A172 (cell line): Measurements from ENCODE around the gene SECTM1. TPM values are rescaled to one million over a fixed set of nuclear protein-coding genes. Genes with fewer than 3 reads are reported as not detected.

Experiments used
- DNase-seq: peaks from one replicate; pipeline ENCODE4 v3.0.0-alpha.2; 2015; ENCODE audit warnings: low spot score
- total RNA-seq: library from RNA; depleted of rRNA; stranded (reverse); fragments of >200 nt; shearing (Covaris generic); gene quantifications from 2 replicates; pipeline ENCODE4 v1.2.3, GENCODE V29; 2014

Gene SECTM1
- total RNA-seq, 1 experiment from 2014 or later: 1.2 TPM

DNA sequence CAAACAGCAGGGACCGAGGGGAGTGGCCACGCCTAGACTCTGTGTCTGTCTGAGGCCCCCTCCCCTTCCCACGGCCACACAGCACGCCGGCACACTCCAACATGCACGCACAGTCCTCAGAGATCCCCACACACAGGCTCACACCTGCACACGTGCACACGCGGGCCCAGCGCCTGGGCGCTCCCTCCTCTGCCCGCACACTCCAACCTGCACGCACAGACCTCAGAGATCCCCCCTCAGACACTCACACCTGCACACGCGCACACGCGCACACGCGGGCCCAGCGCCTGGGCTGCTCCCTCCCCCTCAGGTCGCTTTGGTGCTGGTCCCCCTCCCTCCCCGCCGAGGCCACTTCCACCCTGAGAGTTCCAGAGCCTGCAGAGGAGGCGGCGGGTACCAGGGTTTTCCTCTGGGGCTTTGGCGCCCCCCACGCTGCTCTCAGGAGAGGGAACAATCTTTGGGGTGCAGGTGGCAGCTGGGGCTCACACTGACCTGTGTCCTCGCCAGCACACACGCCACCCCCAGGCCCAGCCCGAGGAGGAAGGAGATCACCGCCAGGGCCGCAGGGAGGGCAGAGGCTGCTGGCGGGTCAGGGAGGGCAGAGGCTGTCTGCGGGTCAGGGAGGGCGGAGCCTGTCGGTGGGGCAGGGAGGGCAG lies 17.7 kb downstream of the SECTM1 start:
- no peak for DNase-seq

GRCh38 chr17:82314727-82315605 lies 18.6 kb downstream of the SECTM1 start:
- no peak for DNase-seq

DNA sequence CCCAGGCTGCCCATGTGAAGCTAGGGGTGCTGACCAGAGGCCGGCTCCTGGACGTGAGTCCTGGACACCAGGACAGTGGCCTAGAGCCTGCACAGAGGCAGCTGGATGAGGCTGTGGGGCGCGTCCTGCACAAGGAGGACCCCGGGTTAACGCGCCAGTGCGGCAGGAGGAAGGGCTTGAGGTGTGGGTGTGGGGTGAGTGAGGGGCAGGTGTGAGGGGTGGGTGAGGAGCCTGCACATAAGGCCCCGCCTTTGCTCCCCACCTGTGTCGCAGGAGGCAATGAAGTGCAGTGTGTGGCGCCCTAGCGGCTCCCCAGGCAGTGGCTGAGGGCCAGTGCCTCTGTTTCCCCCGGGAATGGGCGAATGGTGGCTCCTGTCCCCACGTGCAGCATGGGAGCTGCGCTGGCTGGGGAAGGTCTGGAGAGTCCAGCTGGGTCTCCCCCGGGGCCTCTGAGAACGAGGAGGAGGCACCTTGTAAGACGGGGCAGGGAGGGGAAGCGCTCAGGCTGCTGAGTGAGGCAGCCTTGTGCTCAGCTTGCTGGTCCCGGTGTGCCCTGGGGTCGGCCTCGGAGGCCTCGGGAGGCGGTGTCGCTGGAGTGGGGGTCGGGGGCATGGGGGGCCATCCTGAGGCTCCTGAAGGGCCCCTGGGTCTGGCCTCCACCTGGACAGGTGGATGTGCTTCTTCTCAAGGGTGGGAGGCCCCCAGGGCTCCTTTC lies 19.4 kb downstream of the SECTM1 start:
- no peak for DNase-seq

DNA sequence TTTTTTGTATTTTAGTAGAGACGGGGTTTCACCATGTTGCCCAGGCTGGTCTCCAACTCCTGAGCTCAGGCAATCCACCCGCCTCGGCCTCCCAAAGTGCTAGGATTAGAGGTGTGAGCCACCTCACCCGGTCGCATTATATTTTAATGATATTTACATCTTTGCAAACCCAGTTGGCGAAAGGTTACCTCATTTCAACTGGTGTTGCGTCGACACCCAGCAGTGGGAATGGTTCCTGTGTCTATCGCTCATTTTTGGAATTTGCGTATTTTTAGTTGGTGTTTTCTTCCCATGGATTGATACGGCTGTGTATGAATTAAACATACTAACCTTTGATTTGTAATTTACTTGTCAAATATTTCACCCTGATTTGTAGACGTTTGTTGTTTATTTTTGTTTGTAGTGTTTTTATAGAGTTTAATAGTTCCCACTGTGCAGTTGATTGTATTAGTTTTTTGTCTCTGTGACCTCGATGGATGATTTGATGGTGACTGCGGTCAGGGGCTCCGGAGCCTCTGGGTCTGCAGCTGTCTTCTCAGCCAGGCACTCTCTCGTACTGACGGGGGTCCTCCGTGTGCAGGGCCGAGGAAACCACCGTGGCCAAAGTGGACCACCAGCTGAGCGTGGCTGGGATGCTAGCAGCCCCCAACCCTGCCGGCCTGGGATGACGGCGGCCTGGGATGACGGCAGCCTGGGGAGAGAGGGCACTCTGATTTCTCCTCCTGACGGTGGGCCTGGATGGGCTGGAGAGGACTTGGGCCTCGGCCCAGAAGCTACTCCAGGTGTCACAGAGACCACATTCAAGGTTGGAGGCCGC lies 20.2 kb downstream of the SECTM1 start:
- DNase-seq: no peak

DNA sequence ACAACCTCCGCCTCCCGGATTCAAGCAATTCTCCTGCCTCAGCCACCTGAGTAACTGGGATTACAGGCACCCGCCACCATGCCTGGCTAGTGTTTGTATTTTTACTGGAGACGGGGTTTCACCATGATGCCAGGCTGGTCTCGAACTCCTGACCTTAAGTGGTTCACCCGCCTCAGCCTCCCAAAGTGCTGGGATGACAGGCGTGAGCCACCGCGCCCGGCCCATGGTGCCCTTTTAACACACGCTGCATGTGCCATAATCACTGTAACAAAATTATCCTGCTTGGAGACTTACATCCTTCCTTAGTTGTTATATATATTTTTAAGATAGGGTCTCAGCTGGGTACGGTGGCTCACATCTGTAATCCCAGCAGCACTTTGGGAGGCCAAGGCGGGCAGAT lies 21.6 kb downstream of the SECTM1 start:
- DNase-seq: no peak

DNA sequence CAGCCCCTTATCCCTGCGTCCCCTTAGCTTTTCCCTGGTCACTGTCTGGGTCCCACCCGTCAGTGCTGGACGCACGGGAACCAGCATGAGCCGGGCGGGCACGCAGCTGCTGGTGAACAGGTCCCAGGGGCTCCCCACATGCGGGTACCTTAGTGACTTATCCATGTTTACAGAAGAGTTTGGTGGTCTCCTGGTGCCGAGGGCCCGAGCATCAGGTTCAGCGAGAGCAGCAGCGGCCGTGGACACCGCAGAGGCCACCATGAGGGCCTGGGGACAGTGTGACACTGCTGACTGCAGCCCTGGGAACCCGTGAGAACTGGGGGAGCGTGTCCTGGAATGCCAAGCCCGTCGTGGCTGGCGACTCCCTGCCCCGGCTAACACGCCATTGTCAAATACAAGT lies 22.7 kb downstream of the SECTM1 start:
- no peak for DNase-seq

- DNase-seq: no peak
Observed at GRCh38 chr17:82309656-82310570, 23.7 kb downstream of the SECTM1 start.

GRCh38 chr17:82305727-82306300 lies 27.8 kb downstream of the SECTM1 start:
- no peak for DNase-seq

GRCh38 chr17:82304826-82305726 lies 28.5 kb downstream of the SECTM1 start:
- no peak for DNase-seq

DNA sequence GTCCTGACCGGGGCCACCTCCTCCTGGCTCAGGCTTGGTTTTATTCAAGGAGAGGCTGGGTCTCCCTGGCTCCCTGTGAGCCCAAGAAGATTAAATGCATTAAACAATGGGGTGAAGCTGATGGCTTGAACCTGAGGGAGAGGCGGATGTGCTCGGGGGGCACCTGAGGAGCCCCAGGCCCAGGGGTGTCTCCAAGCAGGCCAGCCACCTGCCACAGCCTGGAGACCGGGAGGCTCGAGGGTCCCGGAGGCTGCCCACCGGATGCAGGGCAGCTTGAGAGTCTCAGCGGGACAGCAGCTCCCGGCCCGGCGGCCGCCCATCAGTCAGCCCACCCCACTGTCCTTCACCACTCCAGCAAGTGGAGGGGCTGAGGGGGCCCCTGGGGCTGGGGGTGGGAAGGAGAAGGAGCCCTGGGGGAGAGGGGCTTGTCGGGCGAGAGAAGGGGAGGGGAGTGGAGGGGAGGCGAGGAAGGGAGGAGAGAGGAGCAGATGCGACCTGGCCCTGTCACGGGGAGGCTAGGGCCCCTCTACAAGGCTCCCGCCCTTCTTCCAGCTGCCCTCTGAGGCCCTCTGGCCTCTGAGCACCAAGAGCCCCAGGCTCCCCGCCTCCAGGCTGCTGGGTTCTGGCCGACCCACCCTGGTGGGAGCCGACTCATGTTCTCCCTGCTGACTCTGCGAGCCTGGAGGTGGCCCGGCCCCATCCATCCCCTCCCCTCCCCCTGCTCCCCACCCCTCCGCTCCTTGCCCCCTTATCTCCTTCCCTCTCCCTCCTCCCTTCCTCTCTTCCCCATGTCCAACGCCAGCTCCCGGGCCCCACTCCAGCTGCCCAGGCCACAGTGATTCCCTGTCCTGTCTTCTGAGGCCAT lies 29.4 kb downstream of the SECTM1 start:
- no peak for DNase-seq

DNA sequence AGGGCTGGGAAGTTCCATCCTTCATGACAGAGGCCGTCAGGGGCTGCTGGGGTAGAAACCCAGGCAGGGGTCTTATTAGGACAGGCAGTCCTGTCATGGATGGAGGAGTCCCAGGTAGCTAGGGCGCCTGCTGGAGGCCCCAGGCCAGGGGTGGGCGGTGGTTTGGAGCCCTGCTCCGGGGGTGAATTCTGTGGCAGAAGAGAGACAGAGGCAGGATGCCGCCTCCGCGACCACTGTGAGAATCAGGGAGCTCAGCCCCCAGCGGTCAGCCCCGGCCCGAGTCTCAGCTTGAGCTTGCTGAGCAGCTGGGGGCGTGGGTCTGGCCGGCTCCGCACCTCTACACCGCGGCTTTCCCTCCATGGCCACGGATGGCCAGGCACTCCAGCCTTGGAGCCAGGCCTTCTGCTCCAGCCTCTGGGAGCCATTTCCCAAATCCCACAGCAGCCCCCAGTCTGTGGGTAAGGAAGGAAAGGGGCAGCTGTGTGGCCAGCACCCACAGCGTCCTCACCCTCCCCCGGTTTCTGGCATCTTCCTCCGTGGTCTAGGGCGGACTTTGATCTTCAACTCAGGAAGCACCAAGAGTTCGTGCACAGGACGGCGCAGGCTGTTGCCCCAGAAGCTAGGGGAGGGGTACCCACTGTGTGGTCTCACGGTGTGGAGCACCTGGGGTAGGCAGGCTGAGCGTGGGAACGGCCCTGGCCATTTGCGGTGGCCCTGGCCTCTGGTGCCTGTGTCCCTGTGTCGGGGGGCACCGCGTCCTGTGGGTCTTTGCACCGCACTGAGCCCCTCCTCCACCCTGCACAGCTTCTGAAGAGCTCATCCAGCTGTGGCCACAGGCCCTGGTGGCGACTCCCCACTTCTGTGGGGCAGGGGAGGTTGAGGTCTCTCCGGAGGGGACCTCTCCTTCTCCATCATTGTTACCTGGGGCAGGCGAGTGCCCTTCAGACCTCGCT lies 30.3 kb downstream of the SECTM1 start:
- DNase-seq: no peak

DNA sequence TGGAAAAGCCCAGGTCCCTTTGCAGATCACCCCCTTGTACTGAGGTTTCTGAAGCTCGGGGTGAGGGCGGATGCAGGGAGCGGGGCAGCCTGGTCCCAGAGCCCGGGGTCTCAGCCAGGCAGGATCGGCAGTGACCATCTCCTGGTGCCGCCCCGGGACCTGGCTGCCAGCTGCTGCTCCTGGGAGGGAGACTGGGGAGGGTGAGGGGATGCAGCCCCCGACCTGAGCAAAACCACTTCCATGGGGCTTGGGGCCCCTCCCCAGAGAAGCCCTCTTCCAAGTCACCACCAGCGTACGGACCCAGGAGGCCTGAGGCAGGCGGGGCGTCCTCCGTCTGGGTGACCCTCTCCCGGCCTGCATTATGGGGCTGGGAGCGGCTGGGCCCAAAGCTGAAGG lies 31.0 kb downstream of the SECTM1 start:
- no peak for DNase-seq

GRCh38 chr17:82301916-82302567 lies 31.5 kb downstream of the SECTM1 start:
- DNase-seq: no peak

DNA sequence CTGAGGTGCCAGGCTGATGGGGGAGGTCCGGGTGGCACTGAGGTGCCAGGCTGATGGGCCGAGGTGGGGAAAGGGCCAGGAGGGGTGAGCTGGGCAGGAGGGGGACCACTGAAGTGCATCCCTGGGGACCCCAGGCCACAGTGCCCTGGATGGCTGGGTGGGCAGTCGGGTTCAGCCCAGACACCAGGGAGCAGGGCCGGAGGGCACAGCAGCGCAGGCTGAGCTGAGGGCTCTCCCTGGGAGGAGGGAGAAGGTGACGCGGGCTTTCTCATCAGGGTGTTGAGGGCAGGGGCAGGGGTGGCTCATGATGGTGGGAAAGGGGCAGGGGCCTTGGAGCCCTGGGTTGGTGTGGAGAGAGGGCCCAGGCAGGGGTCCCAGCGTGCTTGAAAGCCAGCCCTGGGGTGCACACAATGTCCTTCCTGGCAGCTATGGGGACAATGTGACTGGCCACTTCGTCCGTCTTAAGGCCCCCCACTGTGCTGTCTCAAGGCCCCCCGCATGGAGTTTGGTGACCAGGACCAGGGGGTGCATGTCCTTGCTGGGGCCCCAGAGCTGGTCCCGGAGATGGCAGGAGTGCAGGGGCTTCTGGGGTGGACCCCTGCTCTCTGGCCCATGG lies 32.2 kb downstream of the SECTM1 start:
- no peak for DNase-seq

GRCh38 chr17:82300707-82301270 lies 32.8 kb downstream of the SECTM1 start:
- peak; percentile 33 for DNase-seq

GRCh38 chr17:82300228-82300627 lies 33.3 kb downstream of the SECTM1 start:
- no peak for DNase-seq
